Adipocyte (in vitro differentiated cells): Measurements from ENCODE around the gene PANX2.

Experiments used
- DNase-seq: peaks from one replicate; pipeline ENCODE4 v3.0.0-alpha.2; 2015; ENCODE audit warnings: low read depth
- H3K27me3 ChIP-seq: replicated peaks from 2 replicates; pipeline ENCODE4 v1.7.0; 2013; ENCODE audit warnings: mild to moderate bottlenecking, low read length, moderate library complexity; ENCODE audit not compliant: control insufficient read depth, insufficient read depth
- H3K36me3 ChIP-seq: 2 replicates; pipeline ENCODE4 v1.7.0; 2013; ENCODE audit warnings: low read length, mild to moderate bottlenecking, moderate library complexity; ENCODE audit not compliant: control insufficient read depth, insufficient read depth, severe bottlenecking
- H3K4me1 ChIP-seq: 2 replicates; pipeline ENCODE4 v1.7.0; 2013; ENCODE audit warnings: mild to moderate bottlenecking, low read length, moderate library complexity; ENCODE audit not compliant: control insufficient read depth, insufficient read depth
- H3K4me3 ChIP-seq: 2 replicates; pipeline ENCODE4 v1.7.0; 2013; ENCODE audit warnings: mild to moderate bottlenecking, low read length, moderate library complexity
- H3K9ac ChIP-seq: 2 replicates; pipeline ENCODE4 v1.7.0; 2013; ENCODE audit warnings: mild to moderate bottlenecking, low read length, moderate library complexity
- H3K9me3 ChIP-seq: 2 replicates; pipeline ENCODE4 v1.7.0; 2013; ENCODE audit warnings: mild to moderate bottlenecking, low read length, moderate library complexity; ENCODE audit not compliant: control insufficient read depth

PANX2 gene

GRCh38 chr22:50190182-50190940 is 19.8 kb downstream of the PANX2 start:
- H3K9me3 ChIP-seq: no peaks in the 10 kb centered on the region
- peak; percentile 69 for DNase-seq
- H3K27me3 ChIP-seq: no peaks in the 10 kb centered on the region
- peaks cover 25% of the 10 kb centered on the region for H3K4me1 ChIP-seq
- H3K9ac ChIP-seq: peak overlapping the region; percentile 73
- peak overlapping the region; percentile 72 for H3K4me3 ChIP-seq
- H3K36me3 ChIP-seq: peaks cover 24% of the 10 kb centered on the region

- Histone ChIP-seq H3K9me3 (no peaks in the 10 kb centered on the region), H3K9ac (peak overlapping the region; percentile 73), H3K36me3 (peaks cover 30% of the 10 kb centered on the region), H3K27me3 (no peaks in the 10 kb centered on the region), H3K4me3 (peak overlapping the region; percentile 72), H3K4me1 (peaks cover 23% of the 10 kb centered on the region)
- DNase-seq: peak; percentile 45
These were observed 20.6 kb downstream of the PANX2 start for GRCh38 chr22:50190941-50191741.

- peaks cover 37% of the 10 kb centered on the region for H3K36me3 ChIP-seq
- H3K9ac ChIP-seq: no peak overlapping the region
- peaks cover 18% of the 10 kb centered on the region for H3K4me1 ChIP-seq
- no peaks in the 10 kb centered on the region for H3K27me3 ChIP-seq
- H3K9me3 ChIP-seq: no peaks in the 10 kb centered on the region
- H3K4me3 ChIP-seq: no peak overlapping the region
- no peak for DNase-seq
These were observed 22.1 kb downstream of the PANX2 start for GRCh38 chr22:50192436-50193204.

GRCh38 chr22:50193621-50194020 is 23.1 kb downstream of the PANX2 start:
- Histone ChIP-seq H3K36me3 (peaks cover 37% of the 10 kb centered on the region), H3K4me1 (peaks cover 18% of the 10 kb centered on the region), H3K9me3 (no peaks in the 10 kb centered on the region), H3K4me3 (no peak overlapping the region), H3K9ac (no peak overlapping the region), H3K27me3 (no peaks in the 10 kb centered on the region)
- no peak for DNase-seq

GRCh38 chr22:50194037-50194805 is 23.7 kb downstream of the PANX2 start:
- H3K9me3 ChIP-seq: no peaks in the 10 kb centered on the region
- H3K4me1 ChIP-seq: peaks cover 18% of the 10 kb centered on the region
- H3K9ac ChIP-seq: no peak overlapping the region
- H3K36me3 ChIP-seq: peaks cover 35% of the 10 kb centered on the region
- H3K27me3 ChIP-seq: no peaks in the 10 kb centered on the region
- H3K4me3 ChIP-seq: no peak overlapping the region
- no peak for DNase-seq

DNA sequence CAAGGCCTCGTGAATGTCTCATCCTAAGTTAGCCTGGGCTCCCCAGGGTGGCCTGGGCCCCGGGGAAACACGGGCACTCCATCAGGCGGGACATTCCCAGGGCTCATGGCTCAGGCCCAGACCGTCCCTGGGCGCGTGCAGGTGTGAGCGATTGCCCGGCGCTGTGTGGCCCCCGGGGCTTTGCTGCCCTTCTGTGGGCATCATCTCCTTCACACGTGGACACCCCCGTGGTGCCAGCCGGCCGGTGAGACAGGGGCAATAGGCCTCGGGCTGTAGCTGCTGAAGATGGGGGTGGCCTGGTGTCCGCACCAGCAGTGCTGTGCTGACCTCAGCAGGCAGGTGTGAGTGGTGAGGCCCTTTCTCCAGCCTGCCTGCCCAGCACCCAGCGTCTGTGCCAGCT is 25.7 kb downstream of the PANX2 start:
- no peak for DNase-seq
- Histone ChIP-seq H3K4me3 (no peak overlapping the region), H3K36me3 (peaks cover 35% of the 10 kb centered on the region)

GRCh38 chr22:50197000-50197800 is 26.7 kb downstream of the PANX2 start:
- Histone ChIP-seq H3K9me3 (no peaks in the 10 kb centered on the region), H3K36me3 (peaks cover 35% of the 10 kb centered on the region)
- DNase-seq: no peak

More for the DNA sequence above, 25.7 kb downstream of the PANX2 start:
- peaks cover 2% of the 10 kb centered on the region for H3K4me1 ChIP-seq
- no peak overlapping the region for H3K9ac ChIP-seq
- H3K9me3 ChIP-seq: no peaks in the 10 kb centered on the region
- no peaks in the 10 kb centered on the region for H3K27me3 ChIP-seq

DNA sequence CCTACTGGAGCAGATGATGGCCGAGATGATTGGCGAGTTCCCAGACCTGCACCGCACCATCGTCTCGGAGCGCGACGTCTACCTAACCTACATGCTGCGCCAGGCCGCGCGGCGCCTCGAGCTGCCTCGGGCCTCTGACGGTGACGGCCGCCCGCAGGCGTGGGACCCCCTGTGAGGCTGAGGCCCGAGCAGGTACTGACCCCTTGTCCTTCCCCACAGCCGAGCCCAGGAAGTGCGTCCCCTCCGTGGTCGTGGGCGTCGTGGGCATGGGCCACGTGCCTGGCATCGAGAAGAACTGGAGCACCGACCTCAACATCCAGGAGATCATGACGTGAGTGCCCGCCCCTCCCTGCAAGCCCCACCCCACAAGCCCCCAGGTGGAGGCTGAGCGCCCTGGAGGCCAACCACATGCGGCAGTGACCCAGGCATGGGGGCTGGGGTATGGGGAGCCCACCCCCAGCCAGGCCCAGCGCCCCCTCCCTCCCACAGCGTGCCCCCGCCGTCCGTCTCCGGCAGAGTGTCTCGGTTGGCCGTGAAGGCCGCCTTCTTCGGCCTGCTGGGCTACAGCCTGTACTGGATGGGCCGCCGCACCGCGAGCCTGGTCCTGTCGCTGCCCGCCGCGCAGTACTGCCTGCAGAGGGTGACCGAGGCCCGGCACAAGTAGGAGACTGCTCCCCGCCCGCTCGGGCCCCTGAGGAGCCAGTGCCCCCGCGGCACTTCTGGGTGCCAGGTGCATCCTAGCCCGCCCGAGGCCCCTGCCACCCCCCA is 27.5 kb downstream of the PANX2 start:
- Histone ChIP-seq H3K9me3 (no peaks in the 10 kb centered on the region), H3K36me3 (peaks cover 37% of the 10 kb centered on the region), H3K27me3 (no peaks in the 10 kb centered on the region), H3K9ac (no peak overlapping the region), H3K4me1 (peaks cover 6% of the 10 kb centered on the region), H3K4me3 (no peak overlapping the region)
- DNase-seq: no peak

More at GRCh38 chr22:50197000-50197800, 26.7 kb downstream of the PANX2 start:
- Histone ChIP-seq H3K4me3 (no peak overlapping the region), H3K4me1 (peaks cover 4% of the 10 kb centered on the region), H3K9ac (no peak overlapping the region), H3K27me3 (no peaks in the 10 kb centered on the region)

- peaks cover 6% of the 10 kb centered on the region for H3K4me1 ChIP-seq
- H3K36me3 ChIP-seq: peaks cover 41% of the 10 kb centered on the region
- no peak overlapping the region for H3K9ac ChIP-seq
- no peaks in the 10 kb centered on the region for H3K27me3 ChIP-seq
- no peak overlapping the region for H3K4me3 ChIP-seq
- H3K9me3 ChIP-seq: no peaks in the 10 kb centered on the region
- DNase-seq: no peak
These were observed 28.1 kb downstream of the PANX2 start for GRCh38 chr22:50198624-50199017.
